ENCODE measurements around the gene ZBTB7C. TPM values are rescaled to one million over a fixed set of nuclear protein-coding genes. Genes with fewer than 3 reads are reported as not detected.

The ZBTB7C gene
- total and polyA plus RNA-seq, 2 of the 8 experiments (the other 6 are each of a cell fraction or from before 2014, with no cell fraction given): 0.15 to 0.45 TPM

DNA sequence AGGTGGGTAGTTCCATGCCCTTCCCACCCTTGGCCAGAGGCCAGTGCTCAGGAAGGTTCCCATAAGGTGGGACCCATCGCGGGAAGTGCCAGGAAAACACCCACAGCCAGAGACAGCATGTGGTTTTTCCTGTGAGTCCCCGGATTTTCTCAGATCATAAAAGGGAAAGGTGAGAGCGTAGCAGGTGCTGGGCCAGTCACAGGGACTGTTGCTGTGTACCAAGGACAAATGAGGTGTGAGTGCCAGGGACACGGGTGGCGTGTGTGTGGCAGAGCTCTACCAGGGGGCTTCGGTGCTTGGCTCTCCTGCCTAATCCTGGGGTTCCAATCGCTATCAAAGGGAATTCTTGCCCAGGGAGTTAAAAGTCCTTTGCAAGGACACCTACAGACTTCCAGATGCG, 319.2 kb downstream of the ZBTB7C start (continued):
- TF ChIP-seq, protein P1, sequence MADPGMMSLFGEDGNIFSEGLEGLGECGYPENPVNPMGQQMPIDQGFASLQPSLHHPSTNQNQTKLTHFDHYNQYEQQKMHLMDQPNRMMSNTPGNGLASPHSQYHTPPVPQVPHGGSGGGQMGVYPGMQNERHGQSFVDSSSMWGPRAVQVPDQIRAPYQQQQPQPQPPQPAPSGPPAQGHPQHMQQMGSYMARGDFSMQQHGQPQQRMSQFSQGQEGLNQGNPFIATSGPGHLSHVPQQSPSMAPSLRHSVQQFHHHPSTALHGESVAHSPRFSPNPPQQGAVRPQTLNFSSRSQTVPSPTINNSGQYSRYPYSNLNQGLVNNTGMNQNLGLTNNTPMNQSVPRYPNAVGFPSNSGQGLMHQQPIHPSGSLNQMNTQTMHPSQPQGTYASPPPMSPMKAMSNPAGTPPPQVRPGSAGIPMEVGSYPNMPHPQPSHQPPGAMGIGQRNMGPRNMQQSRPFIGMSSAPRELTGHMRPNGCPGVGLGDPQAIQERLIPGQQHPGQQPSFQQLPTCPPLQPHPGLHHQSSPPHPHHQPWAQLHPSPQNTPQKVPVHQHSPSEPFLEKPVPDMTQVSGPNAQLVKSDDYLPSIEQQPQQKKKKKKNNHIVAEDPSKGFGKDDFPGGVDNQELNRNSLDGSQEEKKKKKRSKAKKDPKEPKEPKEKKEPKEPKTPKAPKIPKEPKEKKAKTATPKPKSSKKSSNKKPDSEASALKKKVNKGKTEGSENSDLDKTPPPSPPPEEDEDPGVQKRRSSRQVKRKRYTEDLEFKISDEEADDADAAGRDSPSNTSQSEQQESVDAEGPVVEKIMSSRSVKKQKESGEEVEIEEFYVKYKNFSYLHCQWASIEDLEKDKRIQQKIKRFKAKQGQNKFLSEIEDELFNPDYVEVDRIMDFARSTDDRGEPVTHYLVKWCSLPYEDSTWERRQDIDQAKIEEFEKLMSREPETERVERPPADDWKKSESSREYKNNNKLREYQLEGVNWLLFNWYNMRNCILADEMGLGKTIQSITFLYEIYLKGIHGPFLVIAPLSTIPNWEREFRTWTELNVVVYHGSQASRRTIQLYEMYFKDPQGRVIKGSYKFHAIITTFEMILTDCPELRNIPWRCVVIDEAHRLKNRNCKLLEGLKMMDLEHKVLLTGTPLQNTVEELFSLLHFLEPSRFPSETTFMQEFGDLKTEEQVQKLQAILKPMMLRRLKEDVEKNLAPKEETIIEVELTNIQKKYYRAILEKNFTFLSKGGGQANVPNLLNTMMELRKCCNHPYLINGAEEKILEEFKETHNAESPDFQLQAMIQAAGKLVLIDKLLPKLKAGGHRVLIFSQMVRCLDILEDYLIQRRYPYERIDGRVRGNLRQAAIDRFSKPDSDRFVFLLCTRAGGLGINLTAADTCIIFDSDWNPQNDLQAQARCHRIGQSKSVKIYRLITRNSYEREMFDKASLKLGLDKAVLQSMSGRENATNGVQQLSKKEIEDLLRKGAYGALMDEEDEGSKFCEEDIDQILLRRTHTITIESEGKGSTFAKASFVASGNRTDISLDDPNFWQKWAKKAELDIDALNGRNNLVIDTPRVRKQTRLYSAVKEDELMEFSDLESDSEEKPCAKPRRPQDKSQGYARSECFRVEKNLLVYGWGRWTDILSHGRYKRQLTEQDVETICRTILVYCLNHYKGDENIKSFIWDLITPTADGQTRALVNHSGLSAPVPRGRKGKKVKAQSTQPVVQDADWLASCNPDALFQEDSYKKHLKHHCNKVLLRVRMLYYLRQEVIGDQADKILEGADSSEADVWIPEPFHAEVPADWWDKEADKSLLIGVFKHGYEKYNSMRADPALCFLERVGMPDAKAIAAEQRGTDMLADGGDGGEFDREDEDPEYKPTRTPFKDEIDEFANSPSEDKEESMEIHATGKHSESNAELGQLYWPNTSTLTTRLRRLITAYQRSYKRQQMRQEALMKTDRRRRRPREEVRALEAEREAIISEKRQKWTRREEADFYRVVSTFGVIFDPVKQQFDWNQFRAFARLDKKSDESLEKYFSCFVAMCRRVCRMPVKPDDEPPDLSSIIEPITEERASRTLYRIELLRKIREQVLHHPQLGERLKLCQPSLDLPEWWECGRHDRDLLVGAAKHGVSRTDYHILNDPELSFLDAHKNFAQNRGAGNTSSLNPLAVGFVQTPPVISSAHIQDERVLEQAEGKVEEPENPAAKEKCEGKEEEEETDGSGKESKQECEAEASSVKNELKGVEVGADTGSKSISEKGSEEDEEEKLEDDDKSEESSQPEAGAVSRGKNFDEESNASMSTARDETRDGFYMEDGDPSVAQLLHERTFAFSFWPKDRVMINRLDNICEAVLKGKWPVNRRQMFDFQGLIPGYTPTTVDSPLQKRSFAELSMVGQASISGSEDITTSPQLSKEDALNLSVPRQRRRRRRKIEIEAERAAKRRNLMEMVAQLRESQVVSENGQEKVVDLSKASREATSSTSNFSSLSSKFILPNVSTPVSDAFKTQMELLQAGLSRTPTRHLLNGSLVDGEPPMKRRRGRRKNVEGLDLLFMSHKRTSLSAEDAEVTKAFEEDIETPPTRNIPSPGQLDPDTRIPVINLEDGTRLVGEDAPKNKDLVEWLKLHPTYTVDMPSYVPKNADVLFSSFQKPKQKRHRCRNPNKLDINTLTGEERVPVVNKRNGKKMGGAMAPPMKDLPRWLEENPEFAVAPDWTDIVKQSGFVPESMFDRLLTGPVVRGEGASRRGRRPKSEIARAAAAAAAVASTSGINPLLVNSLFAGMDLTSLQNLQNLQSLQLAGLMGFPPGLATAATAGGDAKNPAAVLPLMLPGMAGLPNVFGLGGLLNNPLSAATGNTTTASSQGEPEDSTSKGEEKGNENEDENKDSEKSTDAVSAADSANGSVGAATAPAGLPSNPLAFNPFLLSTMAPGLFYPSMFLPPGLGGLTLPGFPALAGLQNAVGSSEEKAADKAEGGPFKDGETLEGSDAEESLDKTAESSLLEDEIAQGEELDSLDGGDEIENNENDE (IDR thresholded peaks at IDR 0.05; ENCODE audit: insufficient replicate concordance, low read length): no peak
- TF ChIP-seq SAP30 (IDR thresholded peaks at IDR 0.05; ENCODE audit: insufficient read depth, insufficient replicate concordance, low read length): no peak
- no peak for TF ChIP-seq CBX8 (IDR thresholded peaks at IDR 0.05; ENCODE audit: borderline replicate concordance, low read depth, low read length)
- TF ChIP-seq CHD2 (IDR thresholded peaks at IDR 0.05; ENCODE audit: low read length): no peak
- TF ChIP-seq JUN (IDR thresholded peaks at IDR 0.05; ENCODE audit: low read depth, low read length): no peak
- TF ChIP-seq MAFK (IDR thresholded peaks at IDR 0.05; ENCODE audit: low read depth, low read length): no peak
- TF ChIP-seq HDAC2 (IDR thresholded peaks at IDR 0.05; ENCODE audit: borderline replicate concordance in 1 of 2, low read depth in 2 of 2, low read length in 2 of 2): no peak
- no peak for TF ChIP-seq ASH2L (IDR thresholded peaks at IDR 0.05; ENCODE audit: low read length)
- TF ChIP-seq, protein P2, sequence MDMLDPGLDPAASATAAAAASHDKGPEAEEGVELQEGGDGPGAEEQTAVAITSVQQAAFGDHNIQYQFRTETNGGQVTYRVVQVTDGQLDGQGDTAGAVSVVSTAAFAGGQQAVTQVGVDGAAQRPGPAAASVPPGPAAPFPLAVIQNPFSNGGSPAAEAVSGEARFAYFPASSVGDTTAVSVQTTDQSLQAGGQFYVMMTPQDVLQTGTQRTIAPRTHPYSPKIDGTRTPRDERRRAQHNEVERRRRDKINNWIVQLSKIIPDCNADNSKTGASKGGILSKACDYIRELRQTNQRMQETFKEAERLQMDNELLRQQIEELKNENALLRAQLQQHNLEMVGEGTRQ (IDR thresholded peaks at IDR 0.05; ENCODE audit: low read length): no peak
- TF ChIP-seq NRF1 (IDR thresholded peaks at IDR 0.05; ENCODE audit: low read depth, low read length): no peak
- no peak for TF ChIP-seq TAF7 (optimal IDR thresholded peaks at IDR 0.05; ENCODE audit: borderline replicate concordance, low read depth, low read length)
